Fibroblast of mammary gland (primary cell): ENCODE results near the gene CRKL.
"Not testable (repeated sequence)": the region's sequence is repeated elsewhere in the genome, so short reads cannot be mapped to it uniquely, and the experiment has no call there.

ENCODE experiments used
- DNase-seq: peaks from one replicate; pipeline ENCODE4 v3.0.0-alpha.2; 2010; ENCODE audit warnings: low read depth
- H3K4me3 ChIP-seq: 2 replicates; pipeline ENCODE4 v1.5.1; 2011; ENCODE audit warnings: low read depth, mild to moderate bottlenecking, low read length, moderate library complexity; ENCODE audit not compliant: control insufficient read depth
- TF ChIP-seq, protein P1 (sequence below): conservative IDR thresholded peaks from 2 replicates; pipeline ENCODE4 v1.5.1; 2011; ENCODE audit warnings: low read depth, low read length, inconsistent platforms; ENCODE audit not compliant: control insufficient read depth, insufficient read depth

The CRKL gene

DNA sequence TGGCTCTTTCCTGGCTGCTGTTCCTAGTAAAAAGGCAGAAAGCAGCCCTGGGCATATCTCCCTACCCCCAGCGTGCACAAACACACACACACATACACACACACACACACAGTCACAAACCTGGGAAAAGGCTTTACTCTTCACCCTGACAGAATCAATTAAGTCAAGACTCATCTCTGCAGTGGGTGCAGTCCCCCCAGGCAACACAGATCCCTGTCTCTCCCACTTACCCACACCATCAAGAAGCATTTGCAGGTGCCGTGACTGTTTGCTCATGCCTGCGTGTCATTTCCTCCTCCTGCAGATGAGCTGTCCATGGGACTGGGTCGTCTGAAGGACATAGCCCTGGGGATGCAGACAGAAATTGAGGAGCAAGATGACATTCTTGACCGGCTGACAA, 29.8 kb upstream of the CRKL start:
- DNase-seq = no peak
- TF ChIP-seq, protein P1, sequence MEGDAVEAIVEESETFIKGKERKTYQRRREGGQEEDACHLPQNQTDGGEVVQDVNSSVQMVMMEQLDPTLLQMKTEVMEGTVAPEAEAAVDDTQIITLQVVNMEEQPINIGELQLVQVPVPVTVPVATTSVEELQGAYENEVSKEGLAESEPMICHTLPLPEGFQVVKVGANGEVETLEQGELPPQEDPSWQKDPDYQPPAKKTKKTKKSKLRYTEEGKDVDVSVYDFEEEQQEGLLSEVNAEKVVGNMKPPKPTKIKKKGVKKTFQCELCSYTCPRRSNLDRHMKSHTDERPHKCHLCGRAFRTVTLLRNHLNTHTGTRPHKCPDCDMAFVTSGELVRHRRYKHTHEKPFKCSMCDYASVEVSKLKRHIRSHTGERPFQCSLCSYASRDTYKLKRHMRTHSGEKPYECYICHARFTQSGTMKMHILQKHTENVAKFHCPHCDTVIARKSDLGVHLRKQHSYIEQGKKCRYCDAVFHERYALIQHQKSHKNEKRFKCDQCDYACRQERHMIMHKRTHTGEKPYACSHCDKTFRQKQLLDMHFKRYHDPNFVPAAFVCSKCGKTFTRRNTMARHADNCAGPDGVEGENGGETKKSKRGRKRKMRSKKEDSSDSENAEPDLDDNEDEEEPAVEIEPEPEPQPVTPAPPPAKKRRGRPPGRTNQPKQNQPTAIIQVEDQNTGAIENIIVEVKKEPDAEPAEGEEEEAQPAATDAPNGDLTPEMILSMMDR = no peak
- H3K4me3 ChIP-seq = no peak overlapping the region

DNA sequence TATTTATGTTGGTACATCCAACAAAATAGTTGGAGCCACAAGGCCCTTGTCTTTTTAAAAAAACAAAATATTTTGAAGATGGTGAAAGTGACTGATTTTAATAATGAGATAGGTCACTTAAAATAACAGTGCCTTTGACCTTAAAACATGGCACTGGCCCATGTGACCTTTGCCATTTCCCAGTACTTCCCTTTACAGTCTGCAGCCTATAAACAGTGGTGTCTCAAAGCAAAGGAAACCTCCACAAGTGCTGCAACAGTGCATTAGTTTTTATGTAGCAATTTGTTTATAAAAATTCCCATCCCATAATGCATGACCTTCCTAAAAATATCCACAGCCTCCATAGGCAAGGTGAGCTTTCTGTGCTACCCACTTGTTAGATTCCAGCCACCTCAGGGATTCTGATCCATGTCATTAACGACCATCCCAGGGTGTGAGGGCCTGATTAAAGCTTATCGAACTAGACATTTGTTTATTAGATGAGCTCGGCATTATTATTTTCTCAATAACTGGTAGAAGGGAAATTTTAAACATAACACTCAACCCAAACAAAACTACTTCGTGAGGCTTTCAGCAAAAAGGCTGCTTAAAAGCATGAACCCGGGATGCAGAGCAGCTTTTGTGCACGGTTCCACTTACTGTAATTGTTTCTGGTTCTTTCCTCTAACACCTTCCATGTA, 28.0 kb upstream of the CRKL start:
- no peak for DNase-seq
- no peak overlapping the region for H3K4me3 ChIP-seq
- TF ChIP-seq, protein P1 = no peak

DNA sequence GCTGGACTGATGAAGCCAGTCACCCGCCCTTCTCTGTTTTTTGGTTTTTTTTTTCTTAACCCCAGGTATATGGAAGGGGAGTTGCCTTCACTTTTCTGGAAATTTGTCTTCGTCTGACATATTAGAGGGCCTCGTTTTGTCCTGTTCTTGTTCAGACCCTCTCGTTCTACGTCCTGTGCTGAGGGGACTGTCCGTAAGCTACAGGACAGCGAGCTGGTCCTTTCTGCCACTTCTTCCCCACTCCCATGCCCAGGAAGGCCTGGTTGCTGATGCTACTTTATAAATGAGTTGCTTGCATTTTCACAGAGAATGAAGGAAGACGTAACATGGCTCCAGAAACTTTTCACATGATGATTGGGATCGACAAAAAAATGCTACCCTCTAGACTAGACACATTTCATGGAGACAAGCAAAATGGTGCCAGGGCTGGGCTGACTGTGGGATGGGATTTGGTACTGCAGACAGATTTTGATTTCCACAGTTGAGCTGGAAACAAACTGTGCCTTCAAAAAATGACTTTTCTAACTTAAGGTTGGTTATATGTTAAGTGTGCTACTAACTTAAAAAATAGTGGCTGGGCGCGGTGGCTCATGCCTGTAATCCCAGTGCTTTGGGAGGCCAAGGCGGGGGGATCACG, 27.2 kb upstream of the CRKL start:
- no peak overlapping the region for H3K4me3 ChIP-seq
- DNase-seq = no peak
- TF ChIP-seq, protein P1 = no peak

DNA sequence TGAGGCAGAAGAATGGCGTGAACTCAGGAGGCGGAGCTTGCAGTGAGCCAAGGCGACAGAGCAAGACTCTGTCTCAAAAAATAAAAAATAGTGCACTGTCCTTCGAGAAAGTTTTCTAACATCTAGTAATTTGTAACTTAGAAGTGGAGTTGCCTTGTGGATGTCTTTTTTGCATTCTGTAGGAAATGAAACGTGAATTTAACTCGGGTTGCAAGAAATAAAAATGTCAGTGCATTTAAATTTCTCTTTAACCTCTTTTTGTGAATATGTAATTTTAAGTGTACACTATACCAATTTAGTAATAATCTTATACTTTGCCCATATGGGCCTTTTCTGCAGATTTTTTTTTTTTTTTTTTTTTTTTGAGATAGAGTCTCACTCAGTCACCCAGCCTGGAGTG, 26.2 kb upstream of the CRKL start:
- TF ChIP-seq, protein P1 = no peak
- no peak for DNase-seq
- no peak overlapping the region for H3K4me3 ChIP-seq

DNA sequence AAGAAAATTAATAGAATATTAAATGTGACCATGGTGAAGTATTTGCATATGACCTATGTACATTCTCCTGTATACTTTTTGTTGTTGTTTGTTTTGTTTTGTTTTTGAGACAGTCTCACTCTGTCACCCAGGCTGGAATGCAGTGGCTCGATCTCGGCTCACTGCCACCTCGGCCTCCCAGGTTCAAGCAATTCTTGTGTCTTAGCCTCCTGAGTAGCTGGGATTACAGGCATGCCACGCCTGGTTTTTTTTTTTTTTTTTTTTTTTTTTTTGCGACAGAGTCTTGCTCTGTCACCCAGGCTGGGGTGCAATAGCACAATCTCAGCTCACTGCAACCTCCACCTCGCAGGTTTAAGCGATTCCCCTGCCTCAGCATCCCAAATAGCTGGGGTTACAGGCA, 19.5 kb upstream of the CRKL start:
- H3K4me3 ChIP-seq, DNase-seq: not testable (repeated sequence)

DNA sequence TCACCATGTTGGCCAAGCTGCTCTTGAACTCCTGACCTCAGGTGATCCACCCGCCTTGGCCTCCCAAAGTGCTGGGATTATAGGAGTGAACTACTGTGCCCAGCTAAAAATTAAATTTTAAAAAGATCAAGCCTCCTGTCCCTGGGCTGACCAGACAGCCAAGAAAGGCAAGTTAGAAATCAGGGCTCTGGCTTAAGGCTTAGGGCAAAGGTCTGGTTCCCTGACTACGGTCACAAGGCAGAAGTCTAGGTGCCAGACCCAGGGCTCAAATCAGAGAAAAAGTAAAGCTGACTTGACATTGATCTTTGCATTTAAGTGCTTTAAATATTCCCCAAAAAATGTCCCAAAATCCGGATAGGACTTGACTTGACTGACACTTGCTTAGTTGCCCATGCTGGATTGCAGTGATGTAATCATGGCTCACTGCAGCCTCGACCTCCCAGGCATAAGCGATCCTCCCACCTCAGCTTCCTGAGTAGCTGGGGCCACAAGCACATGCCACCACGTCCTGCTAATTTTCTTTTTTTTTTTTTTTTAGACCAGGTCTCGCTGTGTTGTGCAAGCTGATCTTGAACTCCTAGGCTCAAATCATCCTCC, 17.3 kb upstream of the CRKL start:
- H3K4me3 ChIP-seq = no peak overlapping the region
- DNase-seq = no peak
- TF ChIP-seq, protein P1 = no peak

DNA sequence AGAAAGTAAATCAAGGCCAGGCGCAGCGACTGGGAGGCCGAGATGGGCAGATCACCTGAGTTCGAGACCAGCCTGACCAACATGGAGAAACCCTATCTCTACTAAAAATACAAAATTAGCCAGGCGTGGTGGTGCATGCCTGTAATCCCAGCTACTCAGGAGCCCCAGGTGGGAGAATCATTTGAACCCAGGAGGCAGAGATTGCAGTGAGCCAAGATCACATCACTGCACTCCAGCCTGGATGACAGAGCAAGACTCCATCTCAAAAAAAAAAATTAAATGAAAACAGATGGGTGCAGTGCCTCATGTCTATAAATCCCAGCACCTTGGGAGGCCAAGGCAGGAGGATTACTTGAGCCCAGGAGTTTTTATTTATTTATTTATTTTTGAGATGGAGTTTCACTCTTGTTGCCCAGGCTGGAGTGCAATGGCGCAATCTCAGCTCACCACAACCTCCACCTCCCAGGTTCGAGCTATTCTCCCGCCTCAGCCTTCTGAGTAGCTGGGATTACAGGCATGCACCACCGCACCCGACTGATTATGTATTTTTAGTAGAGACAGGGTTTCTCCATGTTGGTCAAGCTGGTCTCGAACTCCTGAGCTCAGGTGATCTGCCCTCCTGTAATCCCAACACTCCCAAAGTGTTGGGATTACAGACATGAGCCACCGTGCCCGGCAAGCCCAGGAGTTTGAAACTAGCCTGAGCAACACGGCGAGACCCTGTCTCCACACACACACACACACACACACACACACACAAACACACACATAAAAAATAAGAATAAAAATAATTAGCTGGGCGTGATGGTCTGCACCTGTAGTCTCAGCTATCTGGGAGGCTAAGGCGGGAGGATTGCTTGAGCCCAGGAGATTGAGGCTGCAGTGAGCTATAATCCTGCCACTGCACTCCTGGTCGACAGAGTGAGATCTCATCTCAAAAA, 15.8 kb upstream of the CRKL start:
- not testable (repeated sequence) for H3K4me3 ChIP-seq
- peak; percentile 50 for DNase-seq
